ENCODE results near the gene PPP1R14D.
A peak's percentile ranks its signal among the peaks of the same experiment; 100 is the strongest.
"Not testable (repeated sequence)": the region's sequence is repeated elsewhere in the genome, so short reads cannot be mapped to it uniquely, and the experiment has no call there.

PPP1R14D gene, protein sequence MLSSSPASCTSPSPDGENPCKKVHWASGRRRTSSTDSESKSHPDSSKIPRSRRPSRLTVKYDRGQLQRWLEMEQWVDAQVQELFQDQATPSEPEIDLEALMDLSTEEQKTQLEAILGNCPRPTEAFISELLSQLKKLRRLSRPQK

DNA sequence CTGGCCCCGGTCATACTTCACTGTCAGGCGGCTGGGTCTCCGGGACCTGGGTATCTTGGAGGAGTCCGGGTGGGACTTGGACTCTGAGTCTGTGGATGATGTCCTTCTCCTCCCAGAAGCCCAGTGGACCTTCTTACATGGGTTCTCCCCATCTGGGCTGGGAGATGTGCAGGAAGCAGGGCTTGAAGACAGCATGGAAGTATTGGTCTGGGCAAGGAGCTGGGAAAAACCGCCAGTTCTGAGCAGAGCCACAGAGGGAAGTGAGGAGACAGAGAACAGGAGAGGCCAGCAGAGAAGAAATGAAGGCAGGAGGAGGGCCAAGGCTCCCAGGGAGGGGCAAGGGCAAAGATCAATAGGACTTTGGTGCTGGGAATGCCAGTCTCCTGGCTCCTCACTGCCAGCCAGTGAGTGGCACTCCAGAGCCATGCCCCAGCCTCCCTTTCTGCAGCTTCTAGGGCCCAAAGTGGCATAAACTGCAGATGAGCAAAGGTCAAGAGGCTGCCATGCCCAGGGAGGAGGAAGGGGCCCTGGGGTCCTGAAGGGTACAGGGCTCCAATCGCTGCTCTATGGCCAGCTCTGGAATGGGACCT lies at the start of gene PPP1R14D:
Gene PPP1R14D (minus strand): TSS at position 262 of the 590 bp plus-strand sequence. CDS start 67 bp downstream, at position 195.
- DNase-seq (ENCODE audit: low read depth in 3 of 3, low spot score in 1 of 3) = no peak

DNA sequence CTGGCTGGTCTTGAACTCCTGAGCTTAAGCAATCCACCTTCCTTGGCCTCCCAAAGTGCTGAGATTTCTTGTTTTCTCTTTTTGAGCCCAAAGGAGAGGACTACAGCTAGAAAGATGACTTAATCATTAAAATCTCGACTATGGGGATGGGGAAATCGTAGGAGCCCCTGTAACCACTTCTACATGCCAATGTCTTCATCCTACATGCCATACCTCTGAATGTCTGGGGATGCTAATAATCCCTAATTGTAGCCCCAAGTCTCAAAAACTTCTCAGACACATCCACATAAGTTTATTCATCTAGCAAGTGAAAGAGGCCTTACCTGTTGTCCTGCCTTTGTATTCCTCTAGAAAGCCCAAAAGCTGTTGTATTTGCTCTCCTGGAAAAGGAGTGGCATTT lies 49.2 kb upstream of the PPP1R14D start:
- no peak for DNase-seq (ENCODE audit: low read depth in 3 of 3, low spot score in 1 of 3)

DNA sequence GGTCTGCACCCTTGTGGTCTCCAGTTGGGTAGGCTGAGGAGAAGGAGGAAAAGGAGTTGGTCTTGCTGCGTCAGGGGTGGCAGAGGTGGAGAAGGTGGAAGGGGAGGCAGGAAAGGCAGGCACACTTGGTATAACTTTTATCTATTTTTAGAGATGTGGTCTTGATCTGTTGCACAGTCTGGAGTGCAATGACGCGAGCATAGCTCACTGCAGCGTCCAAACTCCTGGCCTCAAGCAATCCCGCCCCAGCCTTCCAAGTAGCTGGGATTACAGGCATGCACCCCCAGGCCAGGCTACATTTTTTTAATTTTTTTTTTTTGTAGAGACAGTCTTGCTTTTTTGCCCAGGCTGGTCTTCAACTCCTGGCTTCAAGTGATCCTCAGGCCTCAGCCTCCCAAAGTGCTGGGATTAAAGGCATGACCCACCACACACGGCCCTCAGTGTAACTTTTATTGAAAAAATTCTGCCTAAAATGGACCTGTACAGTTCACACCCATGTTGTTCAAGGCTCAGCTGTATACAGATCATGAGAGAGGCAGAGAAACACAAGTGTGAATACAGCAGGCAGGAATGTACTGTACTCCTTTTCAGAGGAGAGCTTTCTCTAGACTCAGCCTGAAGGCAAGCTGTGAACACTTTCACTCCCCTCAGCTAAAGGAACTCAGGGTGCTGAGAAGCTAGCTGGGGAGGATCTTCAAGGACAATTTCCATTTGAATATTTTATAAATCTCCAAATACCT lies 47.7 kb upstream of the PPP1R14D start:
- no peak for DNase-seq (ENCODE audit: low read depth in 3 of 3, low spot score in 1 of 3)

DNA sequence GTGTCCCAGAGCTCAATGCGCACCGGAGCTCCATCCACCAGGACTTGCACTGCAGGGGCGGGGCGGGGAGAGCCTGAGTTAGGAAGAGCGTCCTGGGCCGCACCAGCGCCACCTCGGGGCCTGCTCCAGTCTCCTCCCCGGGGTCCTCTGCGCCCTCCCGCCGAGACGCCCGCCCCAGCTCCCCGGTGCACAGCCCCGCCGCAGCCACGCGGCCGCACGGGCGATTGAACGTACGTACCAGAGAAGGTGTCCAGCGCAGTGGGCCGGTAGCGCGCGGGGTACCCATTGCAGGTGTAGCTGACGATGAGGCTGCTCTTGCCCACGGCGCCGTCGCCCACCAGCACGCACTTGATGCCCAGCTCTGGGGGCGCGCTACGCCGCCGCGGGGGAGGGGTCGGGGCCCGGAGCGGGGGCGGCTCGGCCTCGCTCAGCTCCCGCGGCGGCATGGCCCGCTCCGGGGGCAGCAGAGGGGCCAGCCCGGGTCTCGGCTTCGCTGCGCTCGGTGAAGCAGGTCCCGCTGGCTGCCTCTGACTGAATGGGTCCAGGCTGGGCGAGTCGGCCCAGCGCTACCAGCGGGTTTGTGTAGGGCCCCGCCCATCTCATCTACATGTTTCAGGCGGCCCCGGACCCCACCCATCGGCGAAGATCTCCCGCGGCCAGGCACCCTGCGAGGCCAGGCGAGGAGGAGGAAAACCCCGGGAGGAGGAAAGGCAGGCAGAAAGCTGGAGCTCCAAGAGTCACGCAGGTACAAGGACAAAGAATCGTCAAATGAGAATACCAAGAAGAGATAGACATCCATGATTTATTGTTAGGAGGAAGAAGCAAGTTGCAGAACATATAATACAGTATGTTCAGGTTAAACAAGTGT lies 45.4 kb upstream of the PPP1R14D start, which contains the start of gene RHOV:
Gene RHOV (minus strand): TSS at position 541 of the 868 bp plus-strand sequence. CDS start 95 bp downstream, at position 446.
- DNase-seq (ENCODE audit: low read depth in 3 of 3, low spot score in 1 of 3) = peak in 1 of 3 donors; percentile 31

DNA sequence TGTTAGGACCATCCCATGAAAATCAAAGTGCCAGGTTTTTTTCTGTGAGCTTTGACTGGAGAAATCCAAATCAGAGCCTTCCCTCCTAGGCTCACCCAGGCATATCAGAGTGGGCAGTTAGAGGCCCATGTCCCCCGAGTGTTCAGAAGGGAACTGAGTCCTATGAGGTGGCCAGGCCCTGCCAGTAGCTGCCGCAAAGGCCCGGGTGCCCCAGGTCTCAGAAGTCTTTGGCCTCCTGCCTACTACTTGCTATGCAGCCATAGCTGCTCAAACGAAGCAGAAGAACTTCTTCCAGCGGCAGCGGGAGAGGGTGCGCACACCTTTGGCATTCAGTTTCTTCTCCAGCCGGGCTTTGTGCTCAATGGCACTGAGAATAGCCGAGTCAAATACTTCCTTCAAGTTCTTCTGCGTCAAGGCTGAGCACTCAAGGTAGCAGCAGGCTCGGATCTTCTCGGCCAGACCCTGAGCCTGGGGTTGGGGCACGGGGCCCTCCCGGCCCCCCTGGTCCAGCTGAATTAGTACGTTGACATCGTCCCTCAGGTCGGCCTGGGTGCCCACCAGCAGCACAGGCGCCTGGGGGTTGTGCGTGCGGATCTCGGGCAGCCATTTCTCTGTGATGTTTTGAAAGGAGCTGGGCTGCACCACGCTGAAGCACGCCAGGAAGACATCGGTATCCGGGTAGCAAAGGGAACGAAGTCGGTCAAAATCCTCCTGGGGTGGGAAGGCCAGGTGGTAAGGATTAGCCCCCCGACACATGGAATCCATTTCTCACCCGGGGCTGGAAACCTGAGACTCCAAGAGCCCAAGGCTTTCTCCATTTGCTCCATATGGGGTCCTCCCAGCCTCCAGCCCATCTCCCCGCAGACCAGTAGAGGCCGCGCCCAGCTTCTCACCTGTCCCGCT lies 44.5 kb upstream of the PPP1R14D start:
- no peak for DNase-seq (ENCODE audit: low read depth in 3 of 3, low spot score in 1 of 3)

DNA sequence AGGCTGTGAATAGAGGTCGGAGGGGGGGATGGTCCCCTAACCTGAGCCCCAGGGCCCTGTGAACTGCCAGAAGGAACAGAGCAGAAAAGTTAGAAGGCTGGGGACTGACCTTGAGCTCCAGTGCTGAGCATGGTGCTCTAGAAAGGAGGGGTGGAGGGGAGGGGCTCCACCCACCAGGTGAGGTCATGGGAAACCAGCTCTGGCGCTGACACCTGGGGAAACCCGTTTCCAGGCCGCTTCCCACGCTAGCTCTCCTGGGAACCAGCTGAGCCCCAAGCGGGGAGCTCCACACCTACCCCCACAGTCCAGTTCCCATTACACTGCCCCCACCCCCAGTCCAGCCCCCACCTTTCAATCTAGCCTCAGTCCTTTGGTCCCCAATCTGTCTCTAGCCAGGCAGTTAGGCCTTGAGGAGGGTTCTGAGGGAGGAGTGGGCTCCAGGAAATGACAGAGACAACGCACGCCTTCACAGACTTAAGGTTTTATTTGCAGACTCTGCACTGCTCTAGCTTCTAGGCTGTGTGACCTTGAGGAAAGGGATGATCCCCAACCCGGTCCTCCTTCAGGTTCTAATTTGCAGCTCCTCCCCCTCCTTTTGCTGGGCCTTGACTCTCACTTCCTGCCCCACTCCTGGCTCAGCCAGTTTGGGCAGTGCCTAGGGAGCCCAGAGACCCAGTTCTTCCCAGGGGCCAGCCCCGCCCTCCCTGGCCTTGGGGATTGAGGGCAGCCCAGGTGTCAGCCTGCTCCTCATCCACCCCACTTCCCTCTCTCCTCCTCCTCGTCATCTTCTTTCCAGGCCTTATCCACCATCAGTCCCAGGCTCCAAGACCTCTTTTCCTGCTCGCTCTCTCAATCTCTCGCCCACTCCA lies 43.5 kb upstream of the PPP1R14D start:
- no peak for DNase-seq (ENCODE audit: low read depth in 3 of 3, low spot score in 1 of 3)

DNA sequence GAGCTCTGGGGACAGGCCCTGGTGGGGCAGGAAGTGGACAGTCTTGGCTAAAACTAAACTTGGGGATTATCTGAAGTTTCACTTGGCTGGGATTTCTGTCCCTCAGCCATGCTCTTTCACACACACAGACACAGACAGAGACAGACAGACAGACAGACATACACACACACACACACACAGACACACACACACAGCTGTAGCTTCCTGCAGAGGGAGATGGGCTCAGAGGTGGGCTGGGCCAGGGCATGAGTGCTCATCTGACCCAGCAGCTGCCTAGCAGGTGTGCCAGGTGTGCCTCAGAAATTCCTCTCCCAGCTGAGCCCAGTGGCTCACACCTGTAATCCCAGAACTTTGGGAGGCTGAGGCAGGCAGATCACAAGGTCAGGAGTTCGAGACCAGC lies 42.2 kb upstream of the PPP1R14D start:
- DNase-seq (ENCODE audit: low read depth in 3 of 3, low spot score in 1 of 3) = no peak

DNA sequence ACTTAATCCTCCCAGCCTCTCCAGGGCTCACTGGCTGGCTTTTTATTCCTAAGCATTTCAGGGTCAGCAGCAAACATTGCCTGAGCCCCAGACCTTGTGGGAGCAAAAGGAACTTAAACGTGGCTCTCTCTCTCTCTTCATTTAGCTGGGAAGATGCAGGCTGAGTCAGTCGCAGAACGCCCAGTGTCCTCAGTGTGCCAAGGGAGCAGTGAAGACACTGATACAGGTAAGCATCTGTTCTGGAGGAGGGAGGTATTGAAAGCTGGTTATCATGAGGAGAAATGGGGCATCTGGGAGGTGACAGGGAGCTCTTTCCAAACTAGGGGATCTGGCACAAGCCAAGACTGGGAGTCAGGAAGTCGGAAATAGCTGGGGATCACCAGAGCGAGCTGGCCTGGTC lies 41.2 kb upstream of the PPP1R14D start:
- no peak for DNase-seq (ENCODE audit: low read depth in 3 of 3, low spot score in 1 of 3)

DNA sequence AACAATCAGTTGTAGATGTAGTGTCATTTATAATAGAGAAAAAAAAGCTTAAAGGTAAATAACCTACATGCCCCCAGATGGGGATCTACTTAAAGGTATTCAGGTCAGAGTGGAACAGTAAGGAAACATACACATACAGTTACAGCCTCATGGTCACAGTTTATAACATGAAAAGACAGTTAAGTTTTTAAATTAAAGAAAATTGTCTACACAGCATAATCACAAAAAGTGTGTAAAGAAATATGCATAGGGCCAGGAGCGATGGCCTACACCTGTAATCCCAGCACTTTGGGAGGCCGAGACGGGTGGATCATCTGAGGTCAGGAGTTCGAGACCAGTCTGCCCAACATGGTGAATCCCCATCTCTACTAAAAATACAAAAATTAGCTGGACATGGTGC lies 38.7 kb upstream of the PPP1R14D start:
- no peak for DNase-seq (ENCODE audit: low read depth in 3 of 3, low spot score in 1 of 3)

DNA sequence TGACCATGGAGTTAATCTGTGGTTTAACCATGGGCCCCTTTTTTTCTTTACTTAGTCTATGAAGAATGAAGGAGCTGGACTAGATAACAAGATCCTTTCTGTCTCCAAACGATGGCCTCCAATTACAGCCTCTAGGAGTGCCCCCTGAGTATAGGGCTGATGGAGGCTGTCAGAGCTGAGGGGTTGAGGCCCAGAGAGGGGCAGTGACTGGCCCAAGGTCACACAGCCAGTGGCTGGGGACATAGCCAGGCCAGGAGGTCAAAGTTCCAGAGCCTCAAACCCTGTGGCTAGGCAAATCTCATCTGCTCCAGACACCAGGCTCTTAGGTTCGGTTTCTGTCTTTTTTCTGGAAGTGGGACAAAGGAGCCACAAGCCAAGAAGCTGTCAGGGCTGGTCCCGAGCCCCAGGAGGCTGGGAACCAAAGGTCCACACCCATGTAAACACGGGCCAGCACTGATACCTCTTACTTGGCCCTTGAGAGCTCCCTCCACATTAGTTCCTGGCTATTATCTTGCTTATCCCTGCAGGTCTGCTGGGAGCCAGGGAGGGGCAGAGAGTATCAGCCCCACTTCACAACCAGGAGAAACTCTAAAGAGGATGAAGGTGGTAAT lies 35.3 kb upstream of the PPP1R14D start:
- DNase-seq (ENCODE audit: low read depth in 3 of 3, low spot score in 1 of 3) = no peak

DNA sequence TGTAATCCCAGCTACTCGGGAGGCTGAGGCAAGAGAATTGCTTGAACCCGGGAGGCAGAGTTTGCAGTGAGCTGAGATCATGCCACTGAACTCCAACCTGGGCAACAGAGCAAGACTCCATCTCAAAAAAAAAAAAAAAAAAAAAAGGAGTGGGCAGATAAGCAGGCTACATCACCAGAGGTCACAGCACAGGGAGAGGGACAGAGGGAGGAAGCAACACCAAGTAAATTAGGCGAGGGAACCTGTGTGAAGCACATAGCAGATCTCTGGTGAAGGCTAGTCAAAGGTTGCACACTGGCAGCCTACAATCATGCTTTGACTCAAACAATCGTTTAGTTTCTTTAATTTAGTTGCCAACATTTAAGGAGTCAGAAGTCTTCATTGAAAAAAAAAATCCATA lies 32.6 kb upstream of the PPP1R14D start:
- not testable (repeated sequence) for DNase-seq (ENCODE audit: low read depth in 3 of 3, low spot score in 1 of 3)

DNA sequence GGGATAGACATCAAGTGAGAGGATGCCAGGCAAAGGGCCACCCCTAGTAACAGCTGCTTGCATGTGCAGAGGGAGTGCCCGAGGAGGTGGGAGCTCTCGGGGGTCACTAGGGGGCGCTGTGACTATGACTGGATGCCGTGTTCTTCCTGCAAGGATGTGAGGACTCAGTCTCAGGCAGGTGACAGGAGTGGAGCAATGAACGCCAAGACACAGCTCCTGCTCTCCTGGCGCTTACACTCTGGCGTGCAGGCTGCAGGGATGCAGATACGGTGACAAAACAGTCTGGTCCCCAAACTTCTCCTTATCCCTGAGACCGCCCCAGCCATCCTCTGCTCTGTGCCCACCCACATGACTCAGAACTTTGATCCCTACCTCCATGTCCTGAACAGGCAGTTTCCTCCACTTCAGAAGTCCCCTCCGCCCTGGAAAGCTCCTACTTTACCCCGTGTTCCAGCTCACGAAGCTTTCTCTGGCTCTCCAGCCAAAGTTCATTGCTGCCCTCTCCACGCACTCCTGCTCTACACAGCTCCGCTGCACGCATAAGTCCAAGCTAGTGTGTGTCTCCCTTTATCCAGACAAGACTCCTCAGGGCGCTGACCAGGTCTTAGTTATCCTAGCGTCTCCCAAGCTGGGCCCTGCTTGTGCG lies 30.8 kb upstream of the PPP1R14D start:
- DNase-seq (ENCODE audit: low read depth in 3 of 3, low spot score in 1 of 3) = peak; percentile 49 to 77 (median 65)

DNA sequence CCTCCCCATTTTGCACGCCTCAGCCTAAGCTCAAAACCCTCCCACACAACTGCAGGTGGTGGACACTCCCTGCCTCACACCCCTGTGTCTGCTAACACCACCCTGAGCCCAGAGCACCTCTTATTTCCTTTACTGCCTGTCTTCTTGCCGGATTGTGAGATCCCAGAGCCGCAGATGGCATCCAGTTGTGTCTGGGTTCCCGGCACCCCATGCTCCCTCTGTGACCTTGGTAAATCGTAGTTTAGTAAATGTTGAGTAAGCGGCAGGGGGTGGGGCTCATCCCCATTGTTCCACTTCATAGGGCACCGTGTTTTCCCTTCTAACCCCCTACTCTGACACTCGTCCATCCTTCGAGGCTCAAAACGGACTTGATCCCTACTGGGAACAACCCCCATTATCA lies 30.2 kb upstream of the PPP1R14D start:
- DNase-seq (ENCODE audit: low read depth in 3 of 3, low spot score in 1 of 3) = no peak

DNA sequence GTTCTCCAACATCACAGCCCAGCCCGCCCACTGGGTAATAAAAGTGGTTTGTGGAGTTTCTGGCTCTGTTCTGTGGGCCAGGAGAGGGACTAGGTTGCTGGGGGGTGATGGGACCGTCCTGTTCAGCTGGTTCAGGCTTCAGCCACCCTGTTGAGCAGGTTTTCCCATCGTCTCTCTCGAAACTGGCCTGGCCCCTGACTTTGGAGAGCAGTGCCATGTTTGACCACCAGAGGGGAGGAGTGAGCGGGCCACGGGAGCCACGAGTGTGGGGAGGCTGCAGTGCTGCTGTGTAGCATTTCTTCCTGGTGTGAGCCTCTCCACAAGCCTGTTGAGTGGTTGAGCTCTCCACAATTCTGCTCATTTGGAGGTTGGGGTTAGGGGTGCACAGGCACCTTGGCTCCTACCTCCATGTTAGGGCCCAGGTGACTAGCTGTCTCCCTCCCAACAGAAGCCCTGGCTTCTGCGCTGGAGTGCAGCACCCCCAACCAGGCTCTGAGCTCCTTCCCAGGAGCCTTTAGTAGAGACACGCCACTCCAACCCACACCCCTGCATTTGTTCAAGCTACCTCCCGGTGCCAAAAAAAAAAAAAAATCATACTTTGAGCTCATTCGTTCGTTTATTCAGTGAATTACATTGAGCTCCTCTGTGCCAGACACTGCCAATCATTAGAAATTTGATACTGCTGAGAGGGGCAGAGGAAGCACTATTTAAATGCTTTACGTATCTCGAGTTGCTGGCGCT lies 29.3 kb upstream of the PPP1R14D start:
- DNase-seq (ENCODE audit: low read depth in 3 of 3, low spot score in 1 of 3) = peak; percentile 47 to 78 (median 65)

DNA sequence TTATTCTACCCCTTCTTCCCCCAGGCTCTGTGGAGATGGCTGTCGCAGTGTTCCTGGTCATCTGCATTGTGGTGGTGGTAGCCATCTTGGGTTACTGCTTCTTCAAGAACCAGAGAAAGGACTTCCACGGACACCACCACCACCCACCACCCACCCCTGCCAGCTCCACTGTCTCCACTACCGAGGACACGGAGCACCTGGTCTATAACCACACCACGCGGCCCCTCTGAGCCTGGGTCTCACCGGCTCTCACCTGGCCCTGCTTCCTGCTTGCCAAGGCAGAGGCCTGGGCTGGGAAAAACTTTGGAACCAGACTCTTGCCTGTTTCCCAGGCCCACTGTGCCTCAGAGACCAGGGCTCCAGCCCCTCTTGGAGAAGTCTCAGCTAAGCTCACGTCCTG lies 28.2 kb upstream of the PPP1R14D start:
- no peak for DNase-seq (ENCODE audit: low read depth in 3 of 3, low spot score in 1 of 3)

DNA sequence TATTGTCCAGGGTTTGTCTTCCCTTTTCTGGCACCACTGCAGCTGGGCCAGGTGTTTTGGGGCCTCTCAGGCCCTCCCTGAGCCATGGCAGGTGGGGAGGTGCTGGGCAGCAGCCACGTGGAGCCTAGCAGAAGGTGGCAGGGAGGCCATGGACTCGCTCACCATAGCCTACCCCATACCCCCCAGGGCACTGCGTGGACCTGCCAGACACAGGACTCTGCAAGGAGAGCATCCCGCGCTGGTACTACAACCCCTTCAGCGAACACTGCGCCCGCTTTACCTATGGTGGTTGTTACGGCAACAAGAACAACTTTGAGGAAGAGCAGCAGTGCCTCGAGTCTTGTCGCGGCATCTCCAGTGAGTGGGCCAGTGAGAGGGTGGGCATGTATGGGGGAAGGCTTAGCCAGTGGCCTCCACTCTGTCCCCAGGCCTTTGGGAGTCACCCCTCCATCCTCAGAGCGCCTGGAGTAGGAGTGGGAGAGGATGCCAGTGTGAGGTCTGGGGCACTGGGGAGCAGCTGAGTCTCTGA lies 27.3 kb upstream of the PPP1R14D start:
- no peak for DNase-seq (ENCODE audit: low read depth in 3 of 3, low spot score in 1 of 3)

DNA sequence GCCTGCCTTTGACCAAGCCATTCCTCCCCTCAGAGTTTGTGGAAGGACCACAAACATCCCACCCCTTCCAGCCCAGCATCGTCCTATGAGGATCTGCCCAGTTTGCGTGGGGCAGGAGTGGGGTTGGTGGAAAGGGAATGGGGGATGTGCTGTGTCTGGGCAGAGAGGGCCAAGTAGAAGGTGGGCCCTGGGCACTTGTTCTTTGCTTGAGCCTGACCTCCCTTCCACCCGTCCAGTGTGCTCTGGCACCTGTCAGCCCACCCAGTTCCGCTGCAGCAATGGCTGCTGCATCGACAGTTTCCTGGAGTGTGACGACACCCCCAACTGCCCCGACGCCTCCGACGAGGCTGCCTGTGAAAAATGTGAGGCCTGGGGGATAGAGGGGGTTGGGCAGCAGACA lies 25.7 kb upstream of the PPP1R14D start:
- DNase-seq (ENCODE audit: low read depth in 3 of 3, low spot score in 1 of 3) = no peak

All from stimulated activated CD4-positive, alpha-beta T cell treated with anti-CD3 and anti-CD28 coated beads, TNF-alpha, amount 100 ng/mL, for 1 hour (primary cell).